HepG2 (cell line): ENCODE data around the gene GNMT.

Experiments
- FOXJ3 ChIP-seq: sonication (generic); formaldehyde crosslinking; IDR thresholded peaks from 2 replicates; pipeline ENCODE4 v1.4.0; 2020; ENCODE audit warnings: missing genetic modification reagents, mild to moderate bottlenecking, borderline replicate concordance
- HDAC6 ChIP-seq: fragments of 200-600 bp; sonication (generic); IDR thresholded peaks from 2 replicates; pipeline ENCODE4 v1.7.0; 2017; ENCODE audit warnings: mild to moderate bottlenecking, antibody characterized with exemption, low read length, low read depth
- RELA ChIP-seq: sonication (generic); formaldehyde crosslinking; IDR thresholded peaks from 2 replicates; pipeline ENCODE4 v1.4.0; 2020; ENCODE audit warnings: missing genetic modification reagents
- SMAD3 ChIP-seq: sonication (generic); formaldehyde crosslinking; IDR thresholded peaks from 2 replicates; pipeline ENCODE4 v1.4.0; 2020; ENCODE audit warnings: missing genetic modification reagents
- SMARCC2 ChIP-seq: fragments of 450-650 bp; IDR thresholded peaks from 2 replicates; pipeline ENCODE4 v1.6.1; 2017; ENCODE audit warnings: antibody characterized with exemption, mild to moderate bottlenecking
- U2AF2 ChIP-seq: fragments of 200-400 bp; formaldehyde crosslinking; IDR thresholded peaks from 2 replicates; pipeline ENCODE4 v1.6.1; 2017; ENCODE audit warnings: low read depth, mild to moderate bottlenecking, low read length
- ZNF10 ChIP-seq: sonication (generic); formaldehyde crosslinking; IDR thresholded peaks from 2 replicates; pipeline ENCODE4 v1.4.0; 2020; ENCODE audit warnings: mild to moderate bottlenecking, low read depth, missing genetic modification reagents, borderline replicate concordance
- ZNF556 ChIP-seq: sonication (generic); formaldehyde crosslinking; IDR thresholded peaks from 2 replicates; pipeline ENCODE4 v1.4.0; 2020; ENCODE audit warnings: mild to moderate bottlenecking, missing genetic modification reagents, borderline replicate concordance
- TF ChIP-seq, protein P1 (sequence below): sonication (generic); formaldehyde crosslinking; IDR thresholded peaks from 2 replicates; pipeline ENCODE4 v1.4.0; 2020; ENCODE audit warnings: missing genetic modification reagents

DNA sequence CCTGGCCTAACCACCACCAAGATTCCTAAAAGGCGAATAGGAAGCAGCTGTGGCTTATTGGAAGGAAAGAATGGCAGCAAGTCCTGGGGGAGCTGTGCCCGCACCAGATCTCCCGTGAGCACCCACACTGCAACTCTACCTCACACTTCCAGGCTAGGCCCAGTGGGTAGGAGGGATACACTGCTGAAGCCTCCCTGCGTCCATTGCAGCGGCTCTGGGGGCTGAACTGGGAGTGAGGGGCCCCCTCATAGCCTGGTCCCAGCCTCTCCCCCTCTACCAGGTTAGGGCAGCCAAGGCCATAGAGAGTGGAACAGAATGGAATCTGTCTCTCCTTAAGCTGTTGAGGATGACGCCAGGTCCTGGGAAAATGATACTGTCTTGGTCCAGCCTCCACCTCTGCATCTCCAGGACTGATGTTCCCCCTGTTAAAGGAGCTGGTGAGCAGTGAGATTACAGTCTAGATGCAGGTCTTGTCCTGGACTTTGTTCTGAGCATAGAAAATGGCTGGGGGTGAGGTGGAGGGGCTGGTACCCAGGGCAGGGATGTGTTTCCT, 20.0 kb upstream of the GNMT start:
- TF ChIP-seq U2AF2 = no peak
- no peak for TF ChIP-seq ZNF10 (CRISPR knock-in tag)
- no peak for TF ChIP-seq HDAC6
- no peak for TF ChIP-seq ZNF556
- no peak for TF ChIP-seq SMARCC2
- TF ChIP-seq, protein P1, sequence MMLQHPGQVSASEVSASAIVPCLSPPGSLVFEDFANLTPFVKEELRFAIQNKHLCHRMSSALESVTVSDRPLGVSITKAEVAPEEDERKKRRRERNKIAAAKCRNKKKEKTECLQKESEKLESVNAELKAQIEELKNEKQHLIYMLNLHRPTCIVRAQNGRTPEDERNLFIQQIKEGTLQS (CRISPR knock-in tag) = no peak
- no peak for TF ChIP-seq RELA (CRISPR knock-in tag)
- TF ChIP-seq SMAD3 (CRISPR knock-in tag) = no peak
- no peak for TF ChIP-seq FOXJ3 (CRISPR knock-in tag)
